Panc1 (cell line): ENCODE data around the gene FKBP2. TPM values are rescaled to one million over a fixed set of nuclear protein-coding genes. Genes with fewer than 3 reads are reported as not detected.

Source experiments
- ATAC-seq: fragments of 200-7000 bp; cut with Tn5 transposase; 2 replicates; pipeline ENCODE4 v1.9.1; 2020; ENCODE audit warnings: mild to moderate bottlenecking, moderate library complexity
- BruUV-seq: library from RNA; stranded (reverse); fragments of 400-500 nt; replicated peaks from 2 replicates; lab custom pipeline; 2021; lab: Mats Ljungman, UMichigan
- CTCF ChIA-PET: fragments of 300-600 bp; sonication (Branson Sonifier 250); formaldehyde crosslinking; loops from one replicate; lab custom pipeline; 2022; ENCODE audit warnings: antibody characterized with exemption; lab: Charles Lee
- POLR2A ChIA-PET: fragments of 300-600 bp; sonication (Branson Sonifier 250); formaldehyde crosslinking; loops from one replicate; lab custom pipeline; 2022; ENCODE audit warnings: antibody characterized with exemption; lab: Charles Lee
- DNase-seq: peaks from one replicate; pipeline ENCODE4 v3.0.0-alpha.2; 2010; ENCODE audit warnings: low read depth, low spot score
- H3K27ac ChIP-seq: 2 replicates; pipeline ENCODE4 v1.5.1; 2011; ENCODE audit warnings: mild to moderate bottlenecking, low read length, inconsistent platforms
- H3K27me3 ChIP-seq: fragments of 200-500 bp; sonication (Bioruptor generic); 2 replicates; pipeline ENCODE4 v1.6.0; 2014; ENCODE audit warnings: low read length, inconsistent platforms; ENCODE audit not compliant: control insufficient read depth, insufficient read depth
- H3K36me3 ChIP-seq: fragments of 200-500 bp; sonication (Bioruptor generic); 2 replicates; pipeline ENCODE4 v1.5.1; 2014; ENCODE audit warnings: inconsistent platforms, mild to moderate bottlenecking, low read length, moderate library complexity; ENCODE audit not compliant: control insufficient read depth, insufficient read depth
- H3K4me1 ChIP-seq: 2 replicates; pipeline ENCODE4 v1.5.1; 2011; ENCODE audit warnings: inconsistent platforms, mild to moderate bottlenecking, low read length, moderate library complexity; ENCODE audit not compliant: control insufficient read depth, insufficient read depth
- H3K4me3 ChIP-seq, 2 experiments: 2 replicates each; pipeline ENCODE4 v1.5.1; 2011 to 2012; ENCODE audit warnings: low read depth in 2 of 2, low read length in 2 of 2, mild to moderate bottlenecking in 2 of 2, inconsistent platforms in 1 of 2, moderate library complexity in 1 of 2
- H3K9me3 ChIP-seq: fragments of 200-500 bp; sonication (Bioruptor generic); 2 replicates; pipeline ENCODE4 v1.5.1; 2014; ENCODE audit warnings: low read depth, mild to moderate bottlenecking, inconsistent platforms, low read length, moderate library complexity; ENCODE audit not compliant: control insufficient read depth, insufficient read depth
- POLR2AphosphoS5 ChIP-seq: IDR thresholded peaks from 2 replicates; pipeline ENCODE4 v1.6.1; 2012; ENCODE audit warnings: mild to moderate bottlenecking, low read depth, low read length, moderate library complexity
- SIN3A ChIP-seq: IDR thresholded peaks from 2 replicates; pipeline ENCODE4 v1.6.1; 2012; ENCODE audit warnings: low read depth, mild to moderate bottlenecking, low read length, moderate library complexity, borderline replicate concordance; ENCODE audit not compliant: insufficient read depth
- TCF7L2 ChIP-seq: IDR thresholded peaks from 2 replicates; pipeline ENCODE4 v1.6.1; 2011; ENCODE audit warnings: mild to moderate bottlenecking, low read depth, low read length, inconsistent platforms
- in situ Hi-C: cut with HindIII; loops from 2 replicates; pipeline ENCODE4 v1.10.0; 2016; ENCODE audit warnings: low sequenced_read_pairs, low pct_unique_long_range_greater_than_20kb
- intact Hi-C: fragments of 100-400 bp; cut with micrococcal nuclease; formaldehyde crosslinking; loops from one replicate; pipeline ENCODE4 v1.10.0; 2022; ENCODE audit not compliant: unreplicated experiment
- total RNA-seq: library from RNA; stranded (reverse); gene quantifications from one replicate; pipeline ENCODE4 v1.2.1, GENCODE V29; 2021; ENCODE audit not compliant: unreplicated experiment
- TF ChIP-seq, protein P1 (sequence below), 2 experiments: IDR thresholded peaks; 2 replicates each; pipeline ENCODE4 v1.6.1; 2011 to 2012; ENCODE audit warnings: low read depth in 2 of 2, control low read depth in 1 of 2, low read length in 1 of 2, mild to moderate bottlenecking in 1 of 2, moderate library complexity in 1 of 2; ENCODE audit not compliant: insufficient read depth in 1 of 2

The FKBP2 gene
- total RNA-seq, 1 experiment from 2014 or later: 71.8 TPM

- POLR2A ChIA-PET: no interaction called here
- in situ Hi-C loops (no loop called here), intact Hi-C loops (no loop called here)
- Histone ChIP-seq H3K4me1 (peaks cover 21% of the 10 kb centered on the region), H3K36me3 (no peaks in the 10 kb centered on the region; the same call in 1 of the 2 replicates), H3K4me3 (no peak overlapping the region), H3K27me3 (no peaks in the 10 kb centered on the region; the same call in 1 of the 2 replicates), H3K9me3 (no peaks in the 10 kb centered on the region), H3K27ac (no peak overlapping the region)
- CTCF ChIA-PET: interaction anchor here (1.0 to 1.7 kb wide), 3 partner anchors 12 to 83 kb away, joined by 5 to 8 read pairs (median 5); no protein-coding TSS in a partner anchor
- TF ChIP-seq, protein P1, sequence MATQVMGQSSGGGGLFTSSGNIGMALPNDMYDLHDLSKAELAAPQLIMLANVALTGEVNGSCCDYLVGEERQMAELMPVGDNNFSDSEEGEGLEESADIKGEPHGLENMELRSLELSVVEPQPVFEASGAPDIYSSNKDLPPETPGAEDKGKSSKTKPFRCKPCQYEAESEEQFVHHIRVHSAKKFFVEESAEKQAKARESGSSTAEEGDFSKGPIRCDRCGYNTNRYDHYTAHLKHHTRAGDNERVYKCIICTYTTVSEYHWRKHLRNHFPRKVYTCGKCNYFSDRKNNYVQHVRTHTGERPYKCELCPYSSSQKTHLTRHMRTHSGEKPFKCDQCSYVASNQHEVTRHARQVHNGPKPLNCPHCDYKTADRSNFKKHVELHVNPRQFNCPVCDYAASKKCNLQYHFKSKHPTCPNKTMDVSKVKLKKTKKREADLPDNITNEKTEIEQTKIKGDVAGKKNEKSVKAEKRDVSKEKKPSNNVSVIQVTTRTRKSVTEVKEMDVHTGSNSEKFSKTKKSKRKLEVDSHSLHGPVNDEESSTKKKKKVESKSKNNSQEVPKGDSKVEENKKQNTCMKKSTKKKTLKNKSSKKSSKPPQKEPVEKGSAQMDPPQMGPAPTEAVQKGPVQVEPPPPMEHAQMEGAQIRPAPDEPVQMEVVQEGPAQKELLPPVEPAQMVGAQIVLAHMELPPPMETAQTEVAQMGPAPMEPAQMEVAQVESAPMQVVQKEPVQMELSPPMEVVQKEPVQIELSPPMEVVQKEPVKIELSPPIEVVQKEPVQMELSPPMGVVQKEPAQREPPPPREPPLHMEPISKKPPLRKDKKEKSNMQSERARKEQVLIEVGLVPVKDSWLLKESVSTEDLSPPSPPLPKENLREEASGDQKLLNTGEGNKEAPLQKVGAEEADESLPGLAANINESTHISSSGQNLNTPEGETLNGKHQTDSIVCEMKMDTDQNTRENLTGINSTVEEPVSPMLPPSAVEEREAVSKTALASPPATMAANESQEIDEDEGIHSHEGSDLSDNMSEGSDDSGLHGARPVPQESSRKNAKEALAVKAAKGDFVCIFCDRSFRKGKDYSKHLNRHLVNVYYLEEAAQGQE (IDR thresholded peaks at IDR 0.05; ENCODE audit: insufficient read depth in 1 of 2, low read depth in 2 of 2, low read length in 1 of 2): no peak
- TF ChIP-seq POLR2AphosphoS5: peak; percentile 23; the same call in 1 of the 2 replicates
- ATAC-seq (no peak), DNase-seq (no peak)
- no TSS peak for BruUV-seq
Measured at GRCh38 chr11:64289002-64289564, 48.2 kb downstream of the FKBP2 start.

GRCh38 chr11:64290352-64291261 lies 49.7 kb downstream of the FKBP2 start:
- POLR2A ChIA-PET: interaction anchor here (0.6 kb wide), 1 partner anchor 38 kb away, joined by 4 read pairs; no protein-coding TSS in a partner anchor

DNA sequence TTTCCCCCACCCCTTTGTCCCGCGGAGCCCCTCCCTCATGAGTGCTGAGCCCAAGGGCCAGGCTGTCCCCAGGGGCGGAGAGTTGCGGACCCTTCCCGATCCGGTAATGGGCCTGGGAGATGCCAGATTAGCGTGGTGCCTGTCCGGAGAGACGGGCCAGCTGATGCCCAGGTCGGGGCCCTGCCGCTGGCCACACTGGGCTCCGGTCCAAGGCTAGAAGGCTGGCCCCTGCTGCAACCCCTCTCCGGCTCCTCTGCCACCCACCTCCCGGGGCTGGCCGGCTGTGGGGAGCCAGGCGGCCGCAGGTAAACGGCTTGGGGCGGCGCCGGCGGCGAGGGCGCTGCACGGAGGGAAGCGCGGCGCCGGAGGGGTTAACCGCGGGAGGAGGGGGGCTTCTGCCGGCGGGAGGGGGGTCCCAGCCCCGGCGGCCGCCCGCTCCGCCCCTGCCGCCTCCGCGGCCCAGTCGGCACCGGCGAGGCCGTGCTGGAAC lies 50.4 kb downstream of the FKBP2 start, which contains the start of gene KCNK4:
Gene KCNK4 (plus strand): TSS at position 41 of the 490 bp plus-strand sequence. CDS start 1,717 bp downstream, outside the sequence.
- H3K4me1 ChIP-seq: peaks cover 17% of the 10 kb centered on the region
- TF ChIP-seq SIN3A: no peak
- TF ChIP-seq, protein P1 (IDR thresholded peaks at IDR 0.05; ENCODE audit: insufficient read depth in 1 of 2, low read depth in 2 of 2, low read length in 1 of 2): no peak
- no peak for DNase-seq
- H3K27me3 ChIP-seq: no peaks in the 10 kb centered on the region; the same call in none of the 2 replicates
- ChIA-PET POLR2A (no interaction called here), CTCF (interaction anchor here (1.4 kb wide), 1 partner anchor 10 kb away, joined by 12 read pairs; the partner anchor contains the start of gene CATSPERZ)
- H3K36me3 ChIP-seq: no peaks in the 10 kb centered on the region
- in situ Hi-C loops (no loop called here), intact Hi-C loops (no loop called here)
- H3K4me3 ChIP-seq: peak within 1 kb of the TSS; percentile 35 to 37
- H3K27ac ChIP-seq: no peak within 1 kb of the TSS
- peak; percentile 54 for ATAC-seq
- no TSS peak for BruUV-seq
- no peaks in the 10 kb centered on the region for H3K9me3 ChIP-seq

More at GRCh38 chr11:64290352-64291261, 49.7 kb downstream of the FKBP2 start:
- Histone ChIP-seq H3K27ac (no peak overlapping the region), H3K36me3 (no peaks in the 10 kb centered on the region), H3K9me3 (no peaks in the 10 kb centered on the region), H3K4me3 (peak overlapping the region in 1 of 2 experiments; percentile 35; a peak in 3 of 4 replicates), H3K27me3 (no peaks in the 10 kb centered on the region; the same call in none of the 2 replicates), H3K4me1 (peaks cover 20% of the 10 kb centered on the region)
- ATAC-seq (peak; percentile 30), DNase-seq (no peak)
- in situ Hi-C loops (no loop called here), intact Hi-C loops (no loop called here)
- CTCF ChIA-PET: interaction anchor here (1.4 to 1.7 kb wide), 2 partner anchors 10 to 14 kb away, joined by 8 to 12 read pairs; partner anchors contain the start of gene CATSPERZ
- no TSS peak for BruUV-seq
- TF ChIP-seq SIN3A: no peak
- TF ChIP-seq TCF7L2: no peak
- 0 out of 2 replicates have a peak, but pooled peaks have one; percentile 29 for TF ChIP-seq POLR2AphosphoS5
